DLD1 (cell line): ENCODE results near the gene GNB1.
"Not testable (repeated sequence)": the region's sequence is repeated elsewhere in the genome, so short reads cannot be mapped to it uniquely, and the experiment has no call there.

Source experiments
- in situ Hi-C: cut with HindIII; loops from 2 replicates; pipeline ENCODE4 v1.10.0; 2017; ENCODE audit warnings: low sequenced_read_pairs

Gene GNB1

DNA sequence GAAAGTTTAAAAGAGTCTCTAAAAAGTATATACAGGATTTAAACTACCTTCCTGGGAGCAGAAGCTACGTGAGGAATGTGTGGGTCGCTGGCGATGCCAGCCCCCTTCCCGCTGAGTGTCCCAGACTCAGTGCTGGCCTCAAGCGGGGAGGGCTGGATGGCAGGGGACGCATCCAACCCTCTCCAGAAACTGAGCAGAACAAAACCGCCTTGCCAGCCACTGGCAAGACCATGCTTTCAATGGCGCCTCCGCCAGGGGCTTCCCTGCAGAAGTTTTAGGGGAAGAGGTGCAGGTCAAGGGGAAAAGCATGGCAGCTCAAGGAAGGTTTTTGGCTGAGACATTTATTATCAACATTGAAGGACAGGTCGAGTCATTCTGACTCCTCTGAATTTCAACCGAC is 138.7 kb downstream of the GNB1 start:
- in situ Hi-C loops = no loop called here

DNA sequence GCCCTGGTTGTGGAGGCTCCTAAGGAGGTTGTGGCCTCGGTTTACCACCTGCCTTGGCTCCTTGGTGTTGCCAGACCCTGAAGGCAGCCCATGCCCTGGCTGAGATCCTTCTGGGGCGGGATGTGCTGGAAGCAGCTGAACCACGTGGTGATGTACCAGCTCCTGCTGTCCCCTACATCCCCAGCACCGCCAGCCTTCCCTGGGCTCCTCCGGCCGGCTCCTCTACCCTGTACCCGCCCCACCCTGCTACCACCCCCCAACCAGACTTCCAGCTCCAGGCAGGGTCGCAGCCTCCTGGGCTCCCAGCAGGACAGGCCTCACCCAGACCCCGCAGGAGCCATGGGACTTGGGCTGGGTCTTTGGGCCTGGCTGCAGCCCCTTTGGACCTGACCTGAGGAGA is 140.9 kb downstream of the GNB1 start:
- in situ Hi-C loops = not testable (repeated sequence)

DNA sequence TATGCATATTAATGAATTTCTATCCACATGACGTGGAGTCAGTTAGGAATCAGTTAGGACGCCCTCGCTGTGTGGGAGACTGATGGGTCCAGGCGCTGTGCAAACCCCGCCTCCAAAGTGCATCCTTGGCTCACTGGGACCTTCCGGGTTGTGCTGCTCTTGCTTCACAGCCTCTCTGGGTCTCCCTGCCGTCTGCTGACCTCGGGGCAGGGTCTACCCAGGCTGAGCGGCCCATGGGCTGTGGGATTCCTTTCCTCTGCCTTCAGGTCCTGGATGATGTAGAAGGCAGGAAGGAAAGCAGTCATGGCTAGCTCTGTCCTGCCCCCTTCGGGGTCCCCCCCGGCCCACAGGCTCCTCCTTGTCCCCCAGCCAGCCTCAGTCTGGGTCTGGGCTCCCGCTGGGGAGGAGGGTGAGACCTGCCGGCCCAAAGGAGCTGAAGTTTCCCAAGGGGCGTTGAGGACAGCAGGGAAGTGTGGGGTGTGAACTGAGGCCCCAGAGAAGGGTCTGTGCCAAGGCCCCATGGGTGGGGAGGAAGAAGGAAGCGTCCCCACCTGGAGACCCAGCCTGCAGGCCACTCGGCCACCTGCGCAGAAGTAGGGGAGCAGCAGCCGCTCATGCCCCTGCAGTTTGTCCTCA is 142.1 kb downstream of the GNB1 start:
- in situ Hi-C loops = no loop called here

DNA sequence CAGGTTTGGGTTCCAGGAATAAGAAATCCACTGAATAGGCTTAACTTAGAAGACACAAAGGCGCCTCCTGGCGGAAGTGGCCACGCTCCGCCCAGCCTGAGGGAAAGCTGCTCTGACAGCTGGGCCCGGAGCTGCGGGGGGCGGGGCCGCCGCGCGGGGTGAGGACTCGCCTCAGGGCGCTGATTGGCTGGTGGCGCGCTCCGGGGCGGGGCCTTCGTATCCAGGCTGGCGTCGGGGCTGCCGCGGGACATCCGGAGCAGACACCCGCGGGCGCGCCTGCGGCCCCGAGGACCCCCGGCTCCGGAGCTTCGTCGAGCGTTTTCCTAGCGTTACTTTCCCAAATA is 144.3 kb downstream of the GNB1 start:
- in situ Hi-C loops = not testable (repeated sequence)

DNA sequence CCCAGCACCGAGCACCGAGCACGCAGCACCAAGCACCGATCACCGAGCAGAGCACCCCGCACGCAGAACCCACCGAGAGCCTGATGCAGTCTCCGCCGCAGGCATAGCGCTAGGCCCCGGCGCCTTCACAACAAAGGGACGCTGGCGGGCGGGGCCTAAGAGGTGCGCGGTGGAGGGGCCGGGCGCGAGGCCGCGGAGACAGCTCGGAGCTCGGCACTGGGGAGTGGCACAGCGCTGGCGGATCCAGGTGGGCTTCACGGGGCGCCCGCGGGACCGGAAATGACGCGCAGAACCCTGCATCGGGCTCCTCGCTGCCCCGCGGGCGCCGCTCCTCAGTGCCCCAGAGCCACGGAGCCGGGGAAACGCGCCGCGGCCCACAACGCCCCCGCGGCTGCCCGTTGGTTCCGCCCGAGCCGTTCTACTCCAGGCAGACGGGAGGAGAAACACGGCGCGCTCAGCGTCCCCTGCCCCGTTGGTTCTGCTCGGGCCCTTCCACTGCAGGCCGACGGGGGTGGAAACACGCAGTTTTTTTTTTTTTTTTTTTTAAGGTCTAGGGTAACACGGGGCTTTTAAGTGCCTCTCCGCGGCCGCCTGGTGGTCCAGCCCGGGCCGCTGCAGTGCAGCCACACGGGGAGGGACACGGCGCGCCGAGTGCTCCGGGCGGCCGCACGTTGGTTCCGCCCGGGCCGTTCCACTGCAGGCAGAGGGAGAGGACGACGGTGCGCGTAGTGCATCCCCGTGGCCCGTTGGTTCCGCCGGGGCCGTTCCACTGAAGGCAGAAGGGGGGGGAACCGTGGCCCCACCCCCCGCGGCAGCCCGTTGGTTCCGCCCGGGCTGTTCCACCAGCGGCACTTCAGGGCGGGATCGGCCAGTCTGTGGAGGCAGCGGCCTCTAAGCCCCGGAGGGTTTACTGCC is 145.0 kb downstream of the GNB1 start:
- in situ Hi-C loops = not testable (repeated sequence)

DNA sequence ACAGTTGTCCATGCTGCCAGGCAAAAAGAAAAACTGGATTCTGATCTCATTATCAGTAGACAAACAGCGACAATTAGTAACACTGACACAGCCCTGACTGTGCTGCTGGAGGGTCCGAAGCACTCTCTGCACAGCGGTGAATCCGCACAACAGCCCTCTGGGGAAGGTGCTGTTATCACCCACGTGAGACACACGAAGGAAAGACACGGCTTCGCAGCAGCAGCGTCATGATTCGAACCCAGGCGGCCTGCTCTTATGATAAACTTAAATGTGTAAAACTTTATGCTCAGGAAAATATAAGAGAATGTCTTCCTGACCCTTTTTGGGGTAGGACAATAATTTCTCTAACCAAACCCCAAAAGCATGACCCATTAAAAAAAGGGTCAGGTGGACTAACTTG is 148.4 kb downstream of the GNB1 start:
- in situ Hi-C loops = not testable (repeated sequence)

DNA sequence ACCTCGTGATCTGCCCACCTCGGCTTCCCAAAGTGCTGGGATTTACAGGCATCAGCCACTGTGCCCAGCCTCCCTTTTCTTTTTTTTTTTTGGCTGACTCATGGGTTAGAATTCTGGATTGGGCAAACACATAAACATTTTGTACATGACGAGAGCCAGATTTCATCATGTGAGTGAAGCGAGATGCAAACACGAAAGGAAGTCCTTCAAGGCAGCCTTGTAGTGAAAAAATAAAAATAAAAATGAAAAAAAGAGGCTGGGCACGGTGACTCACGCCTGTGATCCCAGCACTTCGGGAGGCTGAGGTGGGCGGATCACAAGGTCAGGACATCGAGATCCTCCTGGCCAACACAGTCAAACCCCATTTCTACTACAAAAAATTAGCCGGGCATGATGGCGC is 149.9 kb downstream of the GNB1 start:
- in situ Hi-C loops = not testable (repeated sequence)

DNA sequence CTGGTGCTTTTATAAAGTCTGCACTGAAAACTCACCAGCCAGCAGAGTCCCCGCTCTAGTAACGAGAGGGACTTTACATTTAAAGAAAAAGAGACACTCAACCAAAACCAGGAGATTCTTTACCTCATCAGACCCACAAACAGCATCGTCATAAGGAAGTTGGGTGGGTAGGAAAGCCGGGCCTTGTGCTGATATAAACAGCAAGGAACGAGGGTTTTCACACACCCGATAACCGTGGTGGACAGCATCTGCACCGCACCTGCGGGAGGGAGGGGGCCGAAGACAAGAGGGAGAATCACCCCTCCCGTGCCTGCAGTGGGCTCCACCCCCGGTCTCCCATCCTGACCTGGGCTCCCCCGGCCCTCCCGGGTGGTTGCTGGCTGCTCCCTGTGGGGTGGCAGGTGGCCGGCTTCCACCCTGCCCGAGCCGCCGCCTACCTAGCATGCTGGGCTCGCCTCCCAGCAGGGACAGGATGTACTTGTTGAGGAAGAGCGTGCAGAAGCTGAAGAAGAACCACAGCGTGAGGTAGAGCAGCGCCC is 152.0 kb downstream of the GNB1 start:
- in situ Hi-C loops = not testable (repeated sequence)

DNA sequence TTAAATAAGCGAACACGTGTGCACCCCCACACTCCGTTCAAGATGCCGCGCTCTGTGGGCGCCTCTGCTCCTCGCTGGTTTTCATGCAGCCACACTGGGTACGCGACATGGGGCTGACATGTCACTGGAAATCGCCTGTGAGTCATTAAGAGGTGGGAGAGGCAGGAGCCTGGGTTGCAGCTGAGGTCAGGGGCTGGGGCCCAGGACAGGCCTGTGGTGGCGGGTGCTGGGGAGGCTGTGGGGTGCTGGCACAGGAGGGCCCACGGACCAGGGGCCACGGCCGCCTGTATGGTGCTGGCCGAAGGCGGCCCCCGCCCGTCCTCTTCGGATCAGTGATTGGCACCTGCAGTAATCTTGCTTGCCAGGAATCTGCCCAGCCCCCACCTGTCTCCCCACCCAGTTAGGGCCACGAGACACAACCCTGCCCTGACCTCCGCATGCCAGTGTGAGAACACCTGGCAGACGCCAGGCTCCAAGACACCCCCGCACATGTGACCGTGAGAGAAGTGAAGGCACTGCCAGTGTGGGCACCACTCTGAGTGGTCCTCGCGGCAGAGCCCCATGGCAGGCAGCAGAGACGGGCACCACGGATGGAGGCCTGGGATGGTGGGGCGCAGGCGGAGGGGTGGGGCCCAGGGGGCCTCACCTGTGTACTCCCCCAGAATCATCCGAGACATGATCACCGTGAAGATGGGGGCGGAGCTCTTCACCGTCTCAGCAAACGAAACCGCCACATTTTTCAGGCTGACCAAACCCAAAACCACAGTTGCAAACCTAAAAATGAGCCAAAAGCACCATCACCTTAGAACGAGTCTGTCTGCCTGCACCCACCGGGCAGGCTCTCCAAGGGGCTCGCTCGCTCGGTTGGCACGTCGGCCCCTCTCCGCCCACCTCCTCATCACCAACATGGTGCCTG is 153.0 kb downstream of the GNB1 start:
- in situ Hi-C loops = not testable (repeated sequence)
